ENCODE results near the gene INSC.
"Not testable (repeated sequence)": the region's sequence is repeated elsewhere in the genome, so short reads cannot be mapped to it uniquely, and the experiment has no call there.

Gene INSC

GRCh38 chr11:15114501-15115475 lies at the start of gene INSC:
Gene INSC (plus strand): TSS chr11:15114923. CDS start chr11:15149175, 34,252 bp downstream.
- Histone ChIP-seq H3K4me1 (ENCODE audit: control insufficient read depth, low read depth, low read length) (no peaks in the 10 kb centered on the region), H3K27me3 (ENCODE audit: control insufficient read depth, insufficient read depth, low read length) (peaks cover 35% of the 10 kb centered on the region), H3K9ac (ENCODE audit: low read length) (no peak within 1 kb of the TSS), H3K9me3 (ENCODE audit: control insufficient read depth, low read depth, low read length) (no peaks in the 10 kb centered on the region), H3K4me3 (ENCODE audit: low read length) (peak within 1 kb of the TSS; percentile 60), H3K36me3 (ENCODE audit: control insufficient read depth, low read depth, low read length) (no peaks in the 10 kb centered on the region), H3K27ac (ENCODE audit: low read length) (no peak within 1 kb of the TSS)

GRCh38 chr11:15069751-15070150 lies 45.0 kb upstream of the INSC start:
- H3K36me3 ChIP-seq (ENCODE audit: control insufficient read depth, low read depth, low read length); H3K9me3 ChIP-seq (ENCODE audit: control insufficient read depth, low read depth, low read length); H3K4me1 ChIP-seq (ENCODE audit: control insufficient read depth, low read depth, low read length); H3K27ac ChIP-seq (ENCODE audit: low read length); H3K9ac ChIP-seq (ENCODE audit: low read length); H3K4me3 ChIP-seq (ENCODE audit: low read length): not testable (repeated sequence)
- peaks cover 26% of the 10 kb centered on the region for H3K27me3 ChIP-seq (ENCODE audit: control insufficient read depth, insufficient read depth, low read length)

GRCh38 chr11:15071556-15072255 lies 43.0 kb upstream of the INSC start:
- H3K27ac ChIP-seq (ENCODE audit: low read length), result no peak overlapping the region
- H3K36me3 ChIP-seq (ENCODE audit: control insufficient read depth, low read depth, low read length), result no peaks in the 10 kb centered on the region
- H3K9me3 ChIP-seq (ENCODE audit: control insufficient read depth, low read depth, low read length), result no peaks in the 10 kb centered on the region
- no peaks in the 10 kb centered on the region for H3K4me1 ChIP-seq (ENCODE audit: control insufficient read depth, low read depth, low read length)
- peaks cover 26% of the 10 kb centered on the region for H3K27me3 ChIP-seq (ENCODE audit: control insufficient read depth, insufficient read depth, low read length)
- no peak overlapping the region for H3K4me3 ChIP-seq (ENCODE audit: low read length)
- no peak overlapping the region for H3K9ac ChIP-seq (ENCODE audit: low read length)

GRCh38 chr11:15072551-15073143 lies 42.1 kb upstream of the INSC start:
- Histone ChIP-seq H3K4me1 (ENCODE audit: control insufficient read depth, low read depth, low read length) (peaks cover 3% of the 10 kb centered on the region), H3K9me3 (ENCODE audit: control insufficient read depth, low read depth, low read length) (no peaks in the 10 kb centered on the region), H3K4me3 (ENCODE audit: low read length) (peak overlapping the region; percentile 67), H3K9ac (ENCODE audit: low read length) (no peak overlapping the region), H3K27ac (ENCODE audit: low read length) (no peak overlapping the region), H3K27me3 (ENCODE audit: control insufficient read depth, insufficient read depth, low read length) (peaks cover 26% of the 10 kb centered on the region), H3K36me3 (ENCODE audit: control insufficient read depth, low read depth, low read length) (no peaks in the 10 kb centered on the region)

GRCh38 chr11:15073361-15074205 lies 41.1 kb upstream of the INSC start, which contains the start of gene CALCB:
Gene CALCB (plus strand): TSS chr11:15073593. CDS start chr11:15074719, 1,126 bp downstream.
- Histone ChIP-seq H3K9ac (ENCODE audit: low read length) (no peak within 1 kb of the TSS), H3K4me3 (ENCODE audit: low read length) (peak within 1 kb of the TSS; percentile 67), H3K27ac (ENCODE audit: low read length) (no peak within 1 kb of the TSS)

GRCh38 chr11:15074206-15075161 lies 40.2 kb upstream of the INSC start:
- H3K4me3 ChIP-seq (ENCODE audit: low read length), result peak overlapping the region; percentile 67
- no peaks in the 10 kb centered on the region for H3K36me3 ChIP-seq (ENCODE audit: control insufficient read depth, low read depth, low read length)
- H3K9ac ChIP-seq (ENCODE audit: low read length), result no peak overlapping the region
- H3K27me3 ChIP-seq (ENCODE audit: control insufficient read depth, insufficient read depth, low read length), result peaks cover 26% of the 10 kb centered on the region
- no peaks in the 10 kb centered on the region for H3K9me3 ChIP-seq (ENCODE audit: control insufficient read depth, low read depth, low read length)
- H3K27ac ChIP-seq (ENCODE audit: low read length), result no peak overlapping the region
- peaks cover 3% of the 10 kb centered on the region for H3K4me1 ChIP-seq (ENCODE audit: control insufficient read depth, low read depth, low read length)

More at GRCh38 chr11:15073361-15074205, 41.1 kb upstream of the INSC start, which contains the start of gene CALCB:
- H3K4me1 ChIP-seq (ENCODE audit: control insufficient read depth, low read depth, low read length), result peaks cover 3% of the 10 kb centered on the region
- H3K9me3 ChIP-seq (ENCODE audit: control insufficient read depth, low read depth, low read length), result no peaks in the 10 kb centered on the region
- H3K36me3 ChIP-seq (ENCODE audit: control insufficient read depth, low read depth, low read length), result no peaks in the 10 kb centered on the region
- peaks cover 26% of the 10 kb centered on the region for H3K27me3 ChIP-seq (ENCODE audit: control insufficient read depth, insufficient read depth, low read length)

- Histone ChIP-seq H3K36me3 (ENCODE audit: control insufficient read depth, low read depth, low read length) (no peaks in the 10 kb centered on the region), H3K27me3 (ENCODE audit: control insufficient read depth, insufficient read depth, low read length) (peaks cover 26% of the 10 kb centered on the region), H3K27ac (ENCODE audit: low read length) (no peak overlapping the region), H3K9ac (ENCODE audit: low read length) (no peak overlapping the region), H3K4me1 (ENCODE audit: control insufficient read depth, low read depth, low read length) (peaks cover 3% of the 10 kb centered on the region), H3K9me3 (ENCODE audit: control insufficient read depth, low read depth, low read length) (no peaks in the 10 kb centered on the region), H3K4me3 (ENCODE audit: low read length) (no peak overlapping the region)
These were observed 39.6 kb upstream of the INSC start for GRCh38 chr11:15075162-15075526.

- Histone ChIP-seq H3K9ac (ENCODE audit: low read length) (no peak overlapping the region), H3K36me3 (ENCODE audit: control insufficient read depth, low read depth, low read length) (no peaks in the 10 kb centered on the region), H3K9me3 (ENCODE audit: control insufficient read depth, low read depth, low read length) (no peaks in the 10 kb centered on the region), H3K4me3 (ENCODE audit: low read length) (no peak overlapping the region), H3K27me3 (ENCODE audit: control insufficient read depth, insufficient read depth, low read length) (no peaks in the 10 kb centered on the region), H3K27ac (ENCODE audit: low read length) (no peak overlapping the region), H3K4me1 (ENCODE audit: control insufficient read depth, low read depth, low read length) (no peaks in the 10 kb centered on the region)
These were observed 23.5 kb upstream of the INSC start for GRCh38 chr11:15091175-15091574.

- no peaks in the 10 kb centered on the region for H3K27me3 ChIP-seq (ENCODE audit: control insufficient read depth, insufficient read depth, low read length)
- H3K4me1 ChIP-seq (ENCODE audit: control insufficient read depth, low read depth, low read length), result no peaks in the 10 kb centered on the region
- no peak overlapping the region for H3K9ac ChIP-seq (ENCODE audit: low read length)
- no peaks in the 10 kb centered on the region for H3K9me3 ChIP-seq (ENCODE audit: control insufficient read depth, low read depth, low read length)
- no peaks in the 10 kb centered on the region for H3K36me3 ChIP-seq (ENCODE audit: control insufficient read depth, low read depth, low read length)
- no peak overlapping the region for H3K4me3 ChIP-seq (ENCODE audit: low read length)
- H3K27ac ChIP-seq (ENCODE audit: low read length), result no peak overlapping the region
These were observed 23.1 kb upstream of the INSC start for GRCh38 chr11:15091625-15092024.

GRCh38 chr11:15093432-15093831 lies 21.3 kb upstream of the INSC start:
- no peak overlapping the region for H3K4me3 ChIP-seq (ENCODE audit: low read length)
- no peaks in the 10 kb centered on the region for H3K4me1 ChIP-seq (ENCODE audit: control insufficient read depth, low read depth, low read length)
- no peaks in the 10 kb centered on the region for H3K36me3 ChIP-seq (ENCODE audit: control insufficient read depth, low read depth, low read length)
- H3K9ac ChIP-seq (ENCODE audit: low read length), result no peak overlapping the region
- H3K9me3 ChIP-seq (ENCODE audit: control insufficient read depth, low read depth, low read length), result no peaks in the 10 kb centered on the region
- H3K27ac ChIP-seq (ENCODE audit: low read length), result no peak overlapping the region
- H3K27me3 ChIP-seq (ENCODE audit: control insufficient read depth, insufficient read depth, low read length), result no peaks in the 10 kb centered on the region
